ENCODE measurements around the gene PDXK. TPM values are rescaled to one million over a fixed set of nuclear protein-coding genes. Genes with fewer than 3 reads are reported as not detected.

Gene PDXK
- polyA plus RNA-seq, 3 donors, result 62.6 to 231 (median 63.7) TPM

DNA sequence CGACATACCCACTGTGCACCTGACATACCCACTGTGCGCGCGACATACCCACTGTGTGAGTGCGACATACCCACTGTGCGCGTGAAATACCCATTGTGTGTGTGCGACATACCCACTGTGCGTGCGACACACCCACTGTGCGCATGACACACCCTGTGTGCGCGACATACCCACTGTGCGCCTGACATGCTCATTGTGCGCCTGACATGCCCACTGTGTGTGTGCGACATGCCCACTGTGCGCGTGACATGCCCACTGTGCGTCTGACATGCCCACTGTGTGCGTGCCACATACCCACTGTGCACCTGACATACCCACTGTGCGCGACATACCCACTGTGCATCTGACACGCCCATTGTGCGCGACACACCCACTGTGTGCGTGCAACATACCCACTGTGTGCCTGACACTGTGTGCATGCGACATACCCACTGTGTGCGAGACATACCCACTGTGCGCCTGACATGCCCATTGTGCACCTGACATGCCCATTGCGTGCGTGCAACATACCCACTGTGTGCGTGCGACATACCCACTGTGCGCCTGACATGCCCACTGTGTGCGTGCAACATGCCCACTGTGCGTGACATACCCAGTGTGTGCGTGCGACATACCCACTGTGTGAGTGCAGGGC is 68.0 kb downstream of the PDXK start:
- H3K27ac ChIP-seq (ENCODE audit: low read depth, low read length), result no peak overlapping the region

DNA sequence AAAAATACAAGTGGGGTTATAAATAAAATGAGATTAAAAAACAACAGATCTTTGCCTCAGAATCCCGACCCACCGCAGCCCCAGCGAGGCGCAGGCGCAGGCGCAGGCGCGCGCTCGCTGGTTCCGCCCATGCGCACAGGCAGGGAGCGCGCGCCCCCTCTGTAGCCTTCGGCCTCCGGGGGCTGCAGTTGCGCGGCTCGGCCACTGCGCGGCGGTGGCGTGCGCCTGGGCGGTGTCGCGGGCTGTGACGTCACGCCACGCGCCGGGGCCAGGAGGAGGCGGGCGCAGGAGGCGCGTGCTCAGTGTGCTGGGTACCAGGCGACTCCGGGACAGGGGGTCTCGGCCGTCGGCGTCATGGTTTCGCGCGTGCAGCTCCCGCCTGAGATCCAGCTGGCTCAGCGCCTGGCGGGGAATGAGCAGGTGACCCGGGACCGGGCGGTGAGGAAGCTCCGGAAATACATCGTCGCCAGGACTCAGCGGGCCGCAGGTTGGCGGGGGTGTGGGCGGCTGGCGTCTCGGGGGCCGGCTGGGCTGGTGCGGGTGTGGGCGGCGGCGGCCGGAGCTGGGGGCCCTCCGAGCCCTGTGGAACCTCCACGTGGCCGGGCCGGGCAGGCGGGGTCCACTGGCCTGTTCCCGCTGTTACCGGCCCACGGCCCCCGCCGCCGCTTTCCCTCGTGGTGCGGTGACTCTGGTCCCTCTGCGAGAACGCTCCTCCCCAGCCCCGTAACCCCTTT is 70.5 kb downstream of the PDXK start, which contains the start of gene RRP1:
Gene RRP1 (plus strand): TSS at position 302 of the 734 bp plus-strand sequence. CDS start 53 bp downstream, at position 355.
- 0 to 1% (median 0%) methylated on average over 61 to 83 of the region's 83 CpGs for WGBS, 3 donors
- H3K27ac ChIP-seq (ENCODE audit: low read depth, low read length), result no peak within 1 kb of the TSS

More for the DNA sequence above, 68.0 kb downstream of the PDXK start:
- WGBS, 3 donors, result 90 to 97% (median 94%) methylated on average over 38 of the region's 38 CpGs

DNA sequence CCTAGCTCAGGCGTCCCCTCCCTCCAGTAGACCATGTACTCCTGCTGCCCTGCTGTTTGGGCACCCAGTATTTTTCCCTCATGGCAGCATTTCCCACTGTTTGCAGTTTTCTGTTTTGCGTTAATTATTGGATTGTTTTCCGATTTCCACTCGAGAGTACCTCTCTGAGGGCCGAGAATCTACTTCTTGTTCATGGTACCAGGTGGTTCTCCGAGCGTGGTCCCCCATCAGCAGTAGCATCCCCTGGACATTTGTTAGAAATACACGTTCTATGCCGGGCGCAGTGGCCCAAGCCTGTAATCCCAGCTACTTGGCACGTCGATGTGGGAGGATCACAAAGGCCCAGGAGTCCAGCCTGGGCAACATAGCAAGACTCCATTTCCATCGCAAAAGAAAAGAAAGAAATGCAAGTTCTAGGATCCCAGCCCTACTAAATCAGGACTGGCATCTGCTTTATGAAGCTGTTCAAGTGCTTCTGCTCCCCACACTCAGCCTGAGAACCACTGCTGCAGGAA is 71.1 kb downstream of the PDXK start:
- H3K27ac ChIP-seq (ENCODE audit: low read depth, low read length), result no peak overlapping the region
- 9 to 12% (median 11%) methylated on average over 13 of the region's 13 CpGs for WGBS, 3 donors

- H3K27ac ChIP-seq (ENCODE audit: low read depth, low read length), result no peak overlapping the region
- WGBS, 3 donors, result 88 to 93% (median 90%) methylated on average over 8 of the region's 8 CpGs
Measured at GRCh38 chr21:43792406-43792805, 73.5 kb downstream of the PDXK start.

DNA sequence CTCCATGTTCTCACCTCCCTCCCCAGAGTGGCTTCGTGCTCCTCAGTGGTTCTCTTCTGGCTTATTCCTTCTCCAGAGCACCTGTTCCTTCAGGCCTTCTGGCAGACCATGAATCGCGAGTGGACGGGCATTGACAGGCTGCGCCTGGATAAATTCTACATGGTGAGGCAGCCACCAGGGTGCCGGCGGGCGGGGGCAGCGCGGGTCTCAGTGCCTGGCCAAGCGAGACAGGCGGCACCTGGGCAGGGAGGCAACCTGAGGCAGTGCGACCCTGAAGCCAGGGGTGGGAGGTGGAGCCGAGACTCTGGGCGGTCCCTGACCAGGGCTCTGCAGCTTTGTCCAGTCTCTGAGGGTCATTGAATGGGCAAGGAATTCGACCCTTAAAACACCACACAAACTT is 74.3 kb downstream of the PDXK start:
- no peak overlapping the region for H3K27ac ChIP-seq (ENCODE audit: low read depth, low read length)
- WGBS, 3 donors, result 96 to 97% (median 96%) methylated on average over 16 of the region's 16 CpGs

- H3K27ac ChIP-seq (ENCODE audit: low read depth, low read length), result no peak overlapping the region
- WGBS, 3 donors, result 80 to 95% (median 90%) methylated on average over 12 of the region's 12 CpGs
Measured at GRCh38 chr21:43794311-43794710, 75.4 kb downstream of the PDXK start.

DNA sequence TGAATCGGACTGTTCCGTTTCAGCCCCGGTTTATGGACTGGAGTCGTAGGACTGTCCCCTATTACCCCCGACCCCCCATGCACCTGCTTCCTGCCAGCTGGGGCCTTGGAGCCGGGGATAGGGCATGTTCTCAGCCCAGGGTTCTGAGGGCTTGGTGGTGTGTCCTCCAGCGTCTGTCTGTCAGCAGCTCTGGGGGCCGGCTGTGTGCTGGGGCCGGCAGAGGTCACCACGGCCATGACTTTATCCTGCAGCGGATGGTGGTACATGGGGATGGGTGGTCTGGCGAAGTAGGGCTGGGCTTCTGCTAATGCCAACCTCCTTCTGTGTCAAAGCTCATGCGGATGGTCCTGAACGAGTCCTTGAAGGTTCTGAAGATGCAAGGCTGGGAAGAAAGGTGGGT is 75.9 kb downstream of the PDXK start:
- 88 to 93% (median 93%) methylated on average over 11 to 14 of the region's 14 CpGs for WGBS, 3 donors
- no peak overlapping the region for H3K27ac ChIP-seq (ENCODE audit: low read depth, low read length)

GRCh38 chr21:43797415-43797814 is 78.5 kb downstream of the PDXK start:
- 88 to 94% (median 89%) methylated on average over 19 of the region's 19 CpGs for WGBS, 3 donors
- no peak overlapping the region for H3K27ac ChIP-seq (ENCODE audit: low read depth, low read length)

DNA sequence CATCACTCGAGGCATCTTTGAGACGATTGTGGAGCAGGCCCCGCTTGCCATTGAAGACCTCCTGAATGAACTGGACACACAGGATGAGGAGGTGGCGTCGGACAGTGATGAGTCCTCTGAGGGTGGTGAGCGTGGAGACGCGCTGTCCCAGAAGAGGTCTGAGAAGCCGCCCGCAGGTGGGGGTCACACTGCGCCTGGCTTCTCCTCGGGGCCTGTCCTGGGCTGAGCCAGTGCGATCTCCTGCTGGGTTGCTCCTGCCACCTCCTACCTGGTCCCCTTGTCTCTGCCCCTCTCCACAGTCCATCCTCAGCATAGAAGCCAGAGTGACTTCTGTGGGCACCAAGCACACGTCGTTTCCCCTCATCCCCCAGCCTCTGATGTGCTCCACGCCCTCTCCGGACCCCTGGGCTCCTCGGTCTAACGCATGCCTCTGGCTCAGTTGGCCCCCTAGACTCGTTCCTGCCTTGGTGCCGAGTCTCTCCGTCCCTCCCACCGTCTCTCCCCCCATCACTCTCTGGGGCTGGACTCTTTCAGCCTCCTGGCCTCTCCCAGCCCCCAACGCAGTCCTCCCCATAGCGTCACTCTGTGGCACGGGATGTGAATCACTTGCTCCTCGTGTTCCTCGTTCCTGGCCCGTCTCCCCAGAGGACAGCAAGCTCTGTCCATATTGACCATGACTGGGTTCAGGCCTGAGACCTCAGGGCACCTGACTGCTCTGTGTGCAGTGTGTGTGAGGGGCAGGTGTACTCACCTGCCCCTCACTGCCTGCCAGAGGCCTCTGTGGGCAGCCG is 79.2 kb downstream of the PDXK start:
- WGBS, 3 donors, result 88 to 94% (median 93%) methylated on average over 29 to 30 of the region's 30 CpGs
- H3K27ac ChIP-seq (ENCODE audit: low read depth, low read length), result no peak overlapping the region

DNA sequence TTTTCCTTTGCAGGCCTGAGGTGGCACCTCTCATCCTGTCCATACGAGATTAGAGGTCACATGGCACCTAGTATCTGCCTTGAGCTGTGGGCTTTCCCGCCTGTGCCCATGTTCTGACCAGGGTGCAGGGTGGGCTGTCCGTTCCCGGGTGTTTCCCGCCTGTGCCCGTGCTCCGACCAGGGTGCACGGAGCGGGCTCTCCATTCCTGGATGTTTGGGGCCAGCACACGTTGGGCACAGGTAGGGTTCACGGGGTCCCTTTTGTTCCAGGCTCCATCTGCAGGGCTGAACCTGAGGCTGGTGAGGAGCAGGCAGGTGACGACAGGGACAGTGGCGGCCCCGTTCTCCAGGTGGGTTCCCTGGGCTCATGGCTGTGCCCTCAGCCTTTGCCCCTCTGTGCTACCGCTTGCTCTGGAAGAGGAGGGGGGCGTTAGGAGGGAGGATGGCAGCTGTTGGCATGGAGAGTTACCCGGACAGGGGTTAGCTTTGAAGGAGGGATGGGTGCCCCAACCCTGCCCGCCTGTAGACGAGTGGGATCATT is 80.4 kb downstream of the PDXK start:
- WGBS, 3 donors, result 91 to 94% (median 93%) methylated on average over 18 to 19 of the region's 19 CpGs
- no peak overlapping the region for H3K27ac ChIP-seq (ENCODE audit: low read depth, low read length)

DNA sequence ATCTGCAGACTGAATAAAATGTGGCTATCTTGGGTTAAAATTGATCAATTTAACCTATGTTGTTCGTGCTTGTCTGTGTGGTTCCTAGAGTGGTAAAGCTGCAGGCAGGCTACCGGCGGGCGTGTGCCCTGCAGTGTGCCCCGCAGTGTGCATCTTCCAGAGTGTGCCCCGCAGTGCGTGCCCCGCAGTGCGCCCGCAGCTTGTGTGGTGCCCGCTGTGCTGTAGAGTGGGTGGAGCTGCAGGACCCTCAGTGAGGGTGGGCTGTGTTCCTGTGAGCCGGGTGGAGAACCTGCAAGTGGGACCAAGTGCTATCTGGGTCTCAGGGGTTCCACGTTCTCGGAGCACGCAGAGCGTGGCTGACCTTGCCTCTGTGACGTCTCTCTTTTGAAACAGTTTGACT is 81.2 kb downstream of the PDXK start:
- 94 to 97% (median 96%) methylated on average over 16 to 17 of the region's 17 CpGs for WGBS, 3 donors
- H3K27ac ChIP-seq (ENCODE audit: low read depth, low read length), result no peak overlapping the region

GRCh38 chr21:43800566-43800965 is 81.6 kb downstream of the PDXK start:
- WGBS, 3 donors, result 90 to 93% (median 92%) methylated on average over 14 of the region's 14 CpGs
- no peak overlapping the region for H3K27ac ChIP-seq (ENCODE audit: low read depth, low read length)

DNA sequence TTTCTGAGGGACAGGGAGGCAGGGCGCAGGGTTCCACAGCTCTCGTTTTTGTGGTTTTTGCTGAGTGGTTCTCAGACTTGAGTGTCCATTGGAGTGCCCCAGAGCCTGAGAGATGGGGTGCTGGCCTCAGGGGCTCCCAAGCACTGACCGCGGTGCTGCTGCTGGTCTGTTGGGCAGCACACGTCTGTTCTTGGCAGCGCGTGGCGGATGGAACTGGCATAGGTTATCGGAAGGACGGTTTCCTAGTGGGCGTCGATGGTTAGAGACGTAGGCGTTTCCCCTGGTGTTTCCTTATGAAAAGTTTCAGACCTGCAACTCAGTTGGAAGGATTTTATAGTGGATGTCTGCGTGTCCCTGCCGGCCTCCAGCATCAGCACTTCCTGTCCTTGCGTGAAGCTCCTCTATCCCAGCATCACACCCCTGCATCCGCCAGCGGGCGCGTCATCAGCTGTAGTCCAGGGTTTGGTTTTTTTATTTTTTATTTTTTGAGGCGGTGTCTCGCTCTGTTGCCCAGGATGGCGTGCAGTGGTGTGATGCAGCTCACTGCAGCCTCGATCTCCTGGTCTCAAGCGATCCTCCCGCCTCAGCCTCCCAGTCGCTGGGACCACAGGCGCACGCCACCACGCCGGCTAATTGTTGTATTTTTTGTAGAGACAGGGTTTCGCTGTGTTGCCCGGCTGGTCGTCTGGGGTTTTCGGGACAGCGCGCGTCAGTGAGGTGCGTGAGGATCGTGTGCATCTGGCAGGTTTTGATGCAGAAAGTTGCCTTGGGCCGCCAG is 82.3 kb downstream of the PDXK start:
- no peak overlapping the region for H3K27ac ChIP-seq (ENCODE audit: low read depth, low read length)
- 94 to 96% (median 95%) methylated on average over 42 of the region's 42 CpGs for WGBS, 3 donors

DNA sequence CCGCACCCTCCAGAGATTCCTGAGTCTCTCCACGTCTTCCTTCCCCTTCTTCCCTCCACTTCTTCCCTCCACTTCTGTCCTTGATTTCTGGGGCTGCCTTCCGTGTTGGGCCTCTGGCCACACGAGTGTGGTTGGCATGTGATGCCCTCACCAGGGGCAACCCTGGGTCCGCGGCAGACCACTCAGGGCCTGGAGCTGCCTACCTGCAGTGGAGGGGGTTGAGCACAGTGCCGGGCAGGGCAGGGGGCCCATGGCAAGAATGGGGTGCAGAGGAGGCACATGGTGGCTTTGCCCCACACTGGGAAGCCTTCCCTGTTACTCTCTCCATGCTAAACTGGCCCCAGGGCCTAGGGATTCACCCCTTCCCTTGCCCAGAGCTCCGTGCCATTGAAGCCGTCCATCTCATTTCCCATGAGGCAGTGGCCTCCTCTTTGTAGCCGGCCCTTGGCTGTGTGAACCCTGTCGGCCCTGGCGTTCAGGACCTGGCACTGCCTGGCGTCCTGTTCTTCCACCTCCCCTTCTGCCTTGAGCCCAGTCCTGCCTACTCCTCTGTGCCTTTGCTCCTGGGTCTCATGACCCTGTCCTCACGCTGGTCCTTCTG is 83.9 kb downstream of the PDXK start:
- H3K27ac ChIP-seq (ENCODE audit: low read depth, low read length), result no peak overlapping the region
- 85 to 89% (median 88%) methylated on average over 14 of the region's 14 CpGs for WGBS, 3 donors

DNA sequence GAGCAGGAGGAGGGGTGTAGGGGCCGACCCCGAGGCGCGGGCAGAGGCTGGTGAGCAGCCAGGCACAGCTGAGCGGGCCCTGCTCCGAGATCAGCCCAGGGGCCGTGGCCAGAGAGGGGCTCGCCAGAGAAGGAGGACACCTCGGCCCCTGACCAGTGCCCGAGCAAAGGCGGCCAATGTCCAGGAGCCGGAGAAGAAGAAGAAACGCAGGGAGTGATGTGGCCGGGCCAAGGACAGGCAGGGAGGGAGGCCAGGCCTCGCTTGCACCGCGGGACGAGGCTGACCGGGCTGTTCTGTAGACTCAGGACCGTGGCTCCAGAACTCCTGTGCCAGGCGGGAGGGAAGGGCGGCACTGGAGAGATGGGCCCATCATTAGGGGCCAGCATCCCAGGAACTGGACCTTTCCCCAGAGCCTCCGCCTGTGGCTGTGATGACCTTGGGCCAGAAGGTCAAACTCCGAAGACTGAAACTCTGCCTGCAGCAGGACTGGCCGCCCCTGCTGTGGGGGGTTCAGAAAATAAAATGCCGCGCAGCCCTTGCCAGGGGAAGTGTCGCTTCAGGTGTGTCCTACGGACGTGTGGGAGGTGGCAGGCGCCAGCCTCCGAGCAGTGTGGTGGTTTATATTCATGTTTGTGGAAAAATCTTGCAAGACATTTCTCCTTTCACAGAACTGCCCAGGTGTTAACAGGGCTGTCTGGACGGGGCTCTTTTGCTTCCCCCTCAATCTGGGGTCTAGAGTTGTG is 84.8 kb downstream of the PDXK start:
- 88 to 93% (median 90%) methylated on average over 32 to 33 of the region's 33 CpGs for WGBS, 3 donors

GRCh38 chr21:43805275-43805800 is 86.4 kb downstream of the PDXK start:
- H3K27ac ChIP-seq (ENCODE audit: low read depth, low read length), result no peak overlapping the region

More for the DNA sequence above, 84.8 kb downstream of the PDXK start:
- no peak overlapping the region for H3K27ac ChIP-seq (ENCODE audit: low read depth, low read length)

More at GRCh38 chr21:43805275-43805800, 86.4 kb downstream of the PDXK start:
- 56 to 92% (median 70%) methylated on average over 14 of the region's 14 CpGs for WGBS, 3 donors

Measured in adipose tissue (tissue), 3 donors.